ENCODE measurements around the gene ELOVL7. TPM values are rescaled to one million over a fixed set of nuclear protein-coding genes. Genes with fewer than 3 reads are reported as not detected.
A peak's percentile ranks its signal among the peaks of the same experiment; 100 is the strongest.

The ELOVL7 gene
- total and polyA plus RNA-seq, 10 of the 15 experiments (the other 5 are each of a cell fraction or from before 2014, with no cell fraction given), result 0.26 to 1.2 (median 0.92) TPM

GRCh38 chr5:60826653-60827052 lies 17.4 kb downstream of the ELOVL7 start:
- ChIA-PET RAD21 (ENCODE audit: unreplicated experiment) (interaction anchor here (0.7 kb wide), 1 partner anchor 17 kb away, joined by 3 read pairs; the partner anchor contains the start of gene ELOVL7), CTCF (interaction anchor here (1.5 to 1.7 kb wide), 2 partner anchors 18 to 137 kb away, joined by 4 read pairs; partner anchors contain the start of gene ELOVL7), POLR2A (no interaction called here), SMC1A (ENCODE audit: uncharacterized antibody, unreplicated experiment) (interaction anchor here (1.3 kb wide), 2 partner anchors 10 to 18 kb away, joined by 3 to 5 read pairs; no protein-coding TSS in a partner anchor)
- no peak overlapping the region for H3K4me3 ChIP-seq
- intact Hi-C loops (cut with micrococcal nuclease; ENCODE audit: unreplicated experiment) (no loop called here), in situ Hi-C loops (cut with MboI) (no loop called here)
- H2AFZ ChIP-seq (ENCODE audit: control insufficient read depth, low read depth, low read length), result no peak overlapping the region
- ATAC-seq (peak; percentile 93), FAIRE-seq (no peak), DNase-seq (ENCODE audit: low read depth, low spot score) (peak; percentile 60)
- H3K27me3 ChIP-seq (replicated peaks in 1 of 2; ENCODE audit: control insufficient read depth in 2 of 2, insufficient read depth in 2 of 2, low read length in 1 of 2), result no peaks in the 10 kb centered on the region
- H3K36me3 ChIP-seq (ENCODE audit: control insufficient read depth in 2 of 2, insufficient read depth in 2 of 2, low read length in 1 of 2), result no peaks in the 10 kb centered on the region
- peak overlapping the region; percentile 38 for H3K27ac ChIP-seq (ENCODE audit: control insufficient read depth, insufficient read depth)
- H3K79me2 ChIP-seq (ENCODE audit: control insufficient read depth, insufficient read depth, low read length), result no peaks in the 10 kb centered on the region
- H3K9ac ChIP-seq (ENCODE audit: control insufficient read depth, insufficient read depth, low read length), result no peak overlapping the region
- H3K9me3 ChIP-seq (replicated peaks; ENCODE audit: control insufficient read depth, insufficient read depth, low read length), result peaks cover 5% of the 10 kb centered on the region; the same call in 2 of the 3 replicates
- peaks cover 56% of the 10 kb centered on the region for H3K4me1 ChIP-seq (ENCODE audit: control insufficient read depth, insufficient read depth, low read length)
- peak overlapping the region; percentile 56; the same call in 1 of the 2 replicates for H3K4me2 ChIP-seq (ENCODE audit: control insufficient read depth, insufficient read depth)
- BruUV-seq (replicated peaks), result no TSS peak
- H4K20me1 ChIP-seq (ENCODE audit: control insufficient read depth, insufficient read depth), result no peaks in the 10 kb centered on the region
- no peak for TF ChIP-seq ZNF622 (IDR thresholded peaks at IDR 0.05)
- TF ChIP-seq CBX3 (IDR thresholded peaks at IDR 0.05; ENCODE audit: borderline replicate concordance, low read depth), result no peak
- no peak for TF ChIP-seq KAT2A (conservative IDR thresholded peaks at IDR 0.05; ENCODE audit: control insufficient read depth, low read depth, low read length)
- no peak for TF ChIP-seq RBBP5 (conservative IDR thresholded peaks at IDR 0.05)
- TF ChIP-seq MYC (IDR thresholded peaks at IDR 0.05; ENCODE audit: insufficient read depth, insufficient read length, insufficient replicate concordance, low read length, severe bottlenecking), result no peak
- TF ChIP-seq POLR2A (IDR thresholded peaks at IDR 0.05; ENCODE audit: low read depth, low read length), result no peak
- no peak for TF ChIP-seq FOXK2 (IDR thresholded peaks at IDR 0.05)
- no peak for TF ChIP-seq CEBPZ (IDR thresholded peaks at IDR 0.05; ENCODE audit: low read depth, low read length)
- TF ChIP-seq SKIL (IDR thresholded peaks at IDR 0.05; ENCODE audit: low read depth, poor library complexity, severe bottlenecking), result peak; percentile 65
- no peak for TF ChIP-seq HSF1 (IDR thresholded peaks at IDR 0.05; ENCODE audit: low read depth, low read length)
- no peak for TF ChIP-seq NR2C1 (IDR thresholded peaks at IDR 0.05)
- no peak for TF ChIP-seq SUZ12 (IDR thresholded peaks at IDR 0.05; ENCODE audit: unreplicated experiment)
- no peak for TF ChIP-seq RB1 (IDR thresholded peaks at IDR 0.05; ENCODE audit: borderline replicate concordance)
- peak; percentile 57 for TF ChIP-seq PKNOX1 (IDR thresholded peaks at IDR 0.05)
- TF ChIP-seq RAD21 (IDR thresholded peaks at IDR 0.05; ENCODE audit: insufficient read depth, low read depth, low read length), result no peak
- TF ChIP-seq ZSCAN29 (IDR thresholded peaks at IDR 0.05), result no peak
- peak; percentile 28 for TF ChIP-seq MEF2B (IDR thresholded peaks at IDR 0.05; ENCODE audit: partially characterized antibody, poor library complexity, severe bottlenecking)
- no peak; the same call in 1 of the 2 replicates for TF ChIP-seq NBN (IDR thresholded peaks at IDR 0.05)
